Mucosa of stomach (tissue), 1 donor: Measurements from ENCODE around the gene FAF1.
"Not testable (repeated sequence)": the region's sequence is repeated elsewhere in the genome, so short reads cannot be mapped to it uniquely, and the experiment has no call there.

Experiments
- H3K27me3 ChIP-seq: one replicate; pipeline ENCODE4 v1.7.0; 2013; ENCODE audit warnings: mild to moderate bottlenecking, low read length; ENCODE audit not compliant: control insufficient read depth, insufficient read depth
- H3K36me3 ChIP-seq: one replicate; pipeline ENCODE4 v1.7.0; 2013; ENCODE audit warnings: low read length; ENCODE audit not compliant: control insufficient read depth, insufficient read depth
- H3K4me1 ChIP-seq: one replicate; pipeline ENCODE4 v1.7.0; 2013; ENCODE audit warnings: mild to moderate bottlenecking, low read length; ENCODE audit not compliant: control insufficient read depth, insufficient read depth
- H3K4me3 ChIP-seq: one replicate; pipeline ENCODE4 v1.7.0; 2013; ENCODE audit warnings: low read length
- H3K9ac ChIP-seq: one replicate; pipeline ENCODE4 v1.7.0; 2013; ENCODE audit warnings: mild to moderate bottlenecking, low read length, moderate library complexity
- H3K9me3 ChIP-seq: one replicate; pipeline ENCODE4 v1.7.0; 2013; ENCODE audit warnings: mild to moderate bottlenecking, low read length, moderate library complexity; ENCODE audit not compliant: control insufficient read depth
- donor health status: Pancreatic carcinoma.

The FAF1 gene

DNA sequence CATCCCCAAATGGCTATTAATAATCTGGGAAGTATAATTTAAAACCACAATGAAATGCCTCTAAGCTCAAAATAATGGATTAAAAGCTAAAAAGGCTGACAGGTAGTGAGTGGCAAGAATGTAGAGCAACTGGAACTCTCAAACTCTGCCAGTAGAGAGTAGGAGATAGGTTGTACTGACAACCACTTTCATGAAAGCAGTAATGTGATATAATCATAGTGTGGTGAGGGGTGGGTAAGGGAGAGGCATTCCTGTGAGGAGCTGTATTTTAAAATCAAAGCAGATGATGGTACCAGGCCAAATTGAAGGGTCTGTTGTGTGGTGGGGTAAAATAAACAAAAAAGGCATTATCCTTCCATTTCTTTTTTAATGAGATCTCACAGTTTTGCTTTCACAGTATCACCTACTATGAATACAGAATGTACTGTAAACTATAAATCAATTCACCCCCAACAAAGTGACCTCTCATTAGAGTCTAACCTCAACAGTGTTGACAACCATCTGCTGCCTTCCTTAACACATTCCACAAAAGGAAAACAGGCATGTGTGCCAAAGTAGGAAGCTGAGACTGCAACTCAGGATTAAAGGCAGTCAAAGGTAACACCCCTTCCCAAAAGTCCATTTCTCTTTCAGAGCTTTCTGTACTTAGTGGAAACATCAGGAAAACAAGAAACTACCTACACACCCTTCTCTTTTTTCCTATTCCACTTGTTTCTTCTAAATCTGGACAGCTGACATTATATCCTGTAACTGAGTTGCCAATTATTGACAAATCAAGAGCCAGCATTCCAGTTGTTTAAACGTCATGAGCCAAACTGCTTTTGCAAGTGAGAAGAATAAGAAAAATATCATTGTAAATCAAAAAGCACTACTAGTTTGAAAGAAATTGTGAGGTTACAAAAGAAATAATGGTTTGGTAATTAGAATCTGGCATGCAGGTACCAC is 130.8 kb downstream of the FAF1 start:
- H3K27me3 ChIP-seq = no peaks in the 10 kb centered on the region
- no peaks in the 10 kb centered on the region for H3K9me3 ChIP-seq
- H3K4me1 ChIP-seq = no peaks in the 10 kb centered on the region
- H3K36me3 ChIP-seq = no peaks in the 10 kb centered on the region
- no peak overlapping the region for H3K9ac ChIP-seq
- H3K4me3 ChIP-seq = no peak overlapping the region

DNA sequence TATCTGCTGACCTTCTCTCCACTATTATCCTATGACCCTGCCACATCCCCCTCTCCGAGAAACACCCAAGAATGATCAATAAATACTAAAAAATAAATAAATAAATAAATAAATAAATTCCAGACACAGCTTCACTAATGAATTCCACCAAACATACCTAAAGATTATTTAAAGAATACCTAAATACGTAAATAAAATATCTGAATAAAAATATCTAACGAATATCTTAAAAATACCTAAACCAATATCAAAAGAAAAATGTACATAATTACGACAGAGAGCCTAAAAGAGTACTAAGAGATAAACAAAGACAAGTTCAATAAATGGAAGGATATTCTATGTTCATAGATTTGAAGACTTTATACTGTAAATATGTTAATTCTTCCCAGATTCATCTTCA is 132.5 kb downstream of the FAF1 start:
- Histone ChIP-seq H3K4me3 (no peak overlapping the region), H3K36me3 (no peaks in the 10 kb centered on the region), H3K9ac (no peak overlapping the region), H3K9me3 (no peaks in the 10 kb centered on the region), H3K4me1 (peaks cover under 1% of the 10 kb centered on the region), H3K27me3 (no peaks in the 10 kb centered on the region)

DNA sequence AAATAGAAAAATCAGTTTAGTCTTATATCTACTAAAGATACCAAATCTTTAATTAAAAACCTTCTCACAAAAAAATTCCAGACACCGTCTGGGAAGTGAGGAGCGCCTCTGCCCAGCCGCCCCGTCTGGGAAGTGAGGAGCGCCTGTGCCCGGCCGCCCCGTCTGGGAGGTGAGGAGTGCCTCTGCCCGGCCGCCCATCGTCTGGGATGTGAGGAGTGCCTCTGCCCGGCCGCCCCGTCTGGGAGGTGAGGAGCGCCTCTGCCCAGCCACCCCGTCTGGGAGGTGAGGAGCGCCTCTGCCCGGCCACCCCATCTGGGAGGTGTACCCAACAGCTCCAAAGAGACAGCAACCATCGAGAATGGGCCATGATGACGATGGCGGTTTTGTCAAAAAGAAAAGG is 133.3 kb downstream of the FAF1 start:
- H3K9me3 ChIP-seq, H3K4me3 ChIP-seq, H3K9ac ChIP-seq, H3K36me3 ChIP-seq, H3K27me3 ChIP-seq, H3K4me1 ChIP-seq: not testable (repeated sequence)

DNA sequence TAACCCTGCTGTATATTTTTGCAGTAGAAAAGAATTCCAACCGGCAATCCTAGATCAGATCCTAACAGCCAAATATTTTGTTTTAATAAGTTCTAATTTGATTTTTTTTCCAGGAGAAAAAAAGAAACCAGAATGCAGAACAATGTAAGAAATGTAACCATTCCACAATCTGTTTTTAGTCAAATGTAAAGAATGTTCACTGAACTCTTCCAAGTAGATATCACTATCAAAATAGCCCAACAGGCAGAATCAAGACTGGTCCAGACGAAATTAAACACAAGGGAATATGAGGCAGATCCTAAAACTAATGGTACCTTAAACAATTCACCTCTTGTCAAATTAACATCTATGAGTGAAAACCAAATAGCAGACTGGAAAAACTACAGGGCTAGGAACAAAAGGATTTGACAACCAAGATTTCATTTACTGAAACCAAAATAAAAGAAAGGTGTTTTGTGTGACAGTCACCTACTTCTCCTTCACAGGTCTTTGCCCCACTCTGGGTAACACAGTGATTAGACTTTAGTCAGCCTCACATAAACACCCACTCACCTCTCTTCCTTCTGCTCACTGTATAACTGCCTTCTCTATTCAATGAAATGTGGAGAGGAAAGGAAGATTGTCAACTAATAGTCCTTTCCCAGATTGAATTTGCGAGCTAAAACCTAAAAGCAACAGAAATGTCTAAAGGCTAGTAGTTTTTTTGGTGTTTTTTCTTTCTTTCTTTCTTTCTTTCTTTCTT is 137.9 kb downstream of the FAF1 start:
- no peaks in the 10 kb centered on the region for H3K36me3 ChIP-seq
- H3K27me3 ChIP-seq = no peaks in the 10 kb centered on the region
- peaks cover 5% of the 10 kb centered on the region for H3K4me1 ChIP-seq
- H3K9ac ChIP-seq = no peak overlapping the region
- H3K4me3 ChIP-seq = no peak overlapping the region
- H3K9me3 ChIP-seq = no peaks in the 10 kb centered on the region

DNA sequence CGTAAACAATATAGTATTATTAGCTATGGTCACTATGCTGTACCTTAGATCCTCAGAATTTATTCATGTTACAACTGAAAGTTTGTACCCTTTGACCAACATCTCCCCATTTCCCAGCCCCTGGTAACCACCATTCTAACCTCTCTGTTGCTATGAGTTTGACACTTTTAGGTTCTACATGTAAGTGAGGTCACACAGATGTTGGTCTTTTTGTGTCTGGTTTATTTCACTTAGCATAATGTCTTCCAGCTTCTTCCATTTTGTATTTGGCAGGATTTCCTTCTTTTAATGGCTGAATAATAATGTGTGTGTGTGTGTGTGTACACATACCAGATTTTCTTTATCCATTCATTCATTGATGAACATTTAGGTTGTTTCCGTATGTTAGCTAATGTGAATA is 139.5 kb downstream of the FAF1 start:
- H3K4me1 ChIP-seq = peaks cover 5% of the 10 kb centered on the region
- no peak overlapping the region for H3K9ac ChIP-seq

DNA sequence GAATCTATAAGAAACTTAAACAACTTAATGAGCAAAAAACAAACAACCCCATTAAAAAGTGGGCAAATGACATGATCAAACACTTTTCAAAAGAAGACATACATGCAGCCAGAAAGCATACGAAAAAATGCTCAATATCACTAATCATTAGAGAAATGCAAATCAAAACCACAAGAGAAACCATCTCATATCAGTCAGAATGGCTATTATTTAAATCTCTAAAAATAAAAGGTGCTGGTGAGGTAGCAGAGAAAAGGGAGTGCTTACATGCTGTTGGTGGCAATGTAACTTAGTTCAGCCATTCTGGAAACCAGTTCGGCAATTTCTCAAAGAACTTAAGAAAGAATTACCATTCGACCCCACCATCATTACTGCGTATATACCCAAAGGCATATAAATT is 147.7 kb downstream of the FAF1 start:
- H3K4me1 ChIP-seq = no peaks in the 10 kb centered on the region
- no peak overlapping the region for H3K4me3 ChIP-seq
- no peak overlapping the region for H3K9ac ChIP-seq
- no peaks in the 10 kb centered on the region for H3K9me3 ChIP-seq
- H3K27me3 ChIP-seq = no peaks in the 10 kb centered on the region
- H3K36me3 ChIP-seq = no peaks in the 10 kb centered on the region

More for the DNA sequence above, 139.5 kb downstream of the FAF1 start:
- Histone ChIP-seq H3K9me3 (no peaks in the 10 kb centered on the region), H3K4me3 (no peak overlapping the region), H3K36me3 (no peaks in the 10 kb centered on the region), H3K27me3 (no peaks in the 10 kb centered on the region)

DNA sequence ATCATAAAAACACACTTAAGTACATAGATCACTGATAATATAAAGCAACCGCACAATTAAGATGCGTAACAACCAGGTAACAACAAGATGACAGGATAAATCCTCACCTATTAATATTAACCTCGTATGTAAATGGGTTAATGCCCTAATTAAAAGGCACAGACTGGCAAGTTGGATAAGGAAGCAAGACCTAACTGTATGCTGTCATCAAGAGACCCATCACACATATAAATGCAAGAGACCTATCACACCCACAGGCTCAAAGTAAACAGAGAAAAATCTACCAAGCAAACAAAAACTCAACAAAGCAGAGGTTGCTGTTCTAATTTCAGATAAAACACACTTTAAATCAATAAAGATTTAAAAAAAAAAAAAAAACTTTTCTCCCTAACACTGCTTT is 151.8 kb downstream of the FAF1 start:
- no peak overlapping the region for H3K9ac ChIP-seq
- no peak overlapping the region for H3K4me3 ChIP-seq
- no peaks in the 10 kb centered on the region for H3K36me3 ChIP-seq
- no peaks in the 10 kb centered on the region for H3K4me1 ChIP-seq
- no peaks in the 10 kb centered on the region for H3K27me3 ChIP-seq
- H3K9me3 ChIP-seq = no peaks in the 10 kb centered on the region

DNA sequence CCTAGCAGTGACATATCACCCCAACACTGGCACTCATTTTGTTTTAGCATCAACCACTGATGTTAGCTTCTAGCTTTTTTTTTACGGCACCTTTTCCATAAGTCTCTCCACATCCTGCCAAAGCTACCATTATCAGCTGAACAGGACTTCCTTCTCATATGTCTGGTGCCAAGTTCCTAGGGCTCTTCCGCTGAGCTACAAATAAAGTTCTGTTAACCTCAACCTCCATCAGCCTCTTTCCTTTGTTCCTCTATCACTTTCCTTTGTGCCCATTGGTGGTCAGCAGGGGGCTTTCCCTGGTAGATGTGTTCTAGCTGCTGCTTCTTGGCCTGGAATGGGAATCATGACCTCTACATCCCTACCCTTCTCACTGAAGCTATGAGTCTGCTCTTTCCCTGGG is 163.8 kb downstream of the FAF1 start:
- Histone ChIP-seq H3K9me3 (no peaks in the 10 kb centered on the region), H3K9ac (no peak overlapping the region), H3K36me3 (no peaks in the 10 kb centered on the region), H3K4me3 (no peak overlapping the region), H3K27me3 (no peaks in the 10 kb centered on the region), H3K4me1 (no peaks in the 10 kb centered on the region)

DNA sequence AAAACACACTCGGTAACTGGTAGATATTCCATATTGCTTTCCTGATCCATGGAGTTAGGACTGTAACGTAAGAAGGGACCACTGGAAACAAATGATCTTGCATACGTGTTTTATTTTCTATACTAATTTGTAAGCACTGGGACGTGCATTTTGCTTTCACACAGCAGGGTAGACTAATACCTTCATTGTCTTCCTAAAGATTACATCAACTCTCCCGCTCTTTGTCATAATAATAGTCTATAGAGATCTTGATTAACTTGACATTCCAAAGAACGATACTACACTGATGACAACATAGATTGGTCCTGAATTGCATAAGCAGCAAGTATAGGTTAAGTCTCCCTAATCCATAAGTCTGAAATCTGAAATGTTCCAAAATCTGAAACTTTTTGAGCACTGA is 166.5 kb downstream of the FAF1 start:
- H3K4me1 ChIP-seq = no peaks in the 10 kb centered on the region
- no peak overlapping the region for H3K4me3 ChIP-seq
- no peaks in the 10 kb centered on the region for H3K9me3 ChIP-seq
- H3K9ac ChIP-seq = no peak overlapping the region
- no peaks in the 10 kb centered on the region for H3K27me3 ChIP-seq
- no peaks in the 10 kb centered on the region for H3K36me3 ChIP-seq

DNA sequence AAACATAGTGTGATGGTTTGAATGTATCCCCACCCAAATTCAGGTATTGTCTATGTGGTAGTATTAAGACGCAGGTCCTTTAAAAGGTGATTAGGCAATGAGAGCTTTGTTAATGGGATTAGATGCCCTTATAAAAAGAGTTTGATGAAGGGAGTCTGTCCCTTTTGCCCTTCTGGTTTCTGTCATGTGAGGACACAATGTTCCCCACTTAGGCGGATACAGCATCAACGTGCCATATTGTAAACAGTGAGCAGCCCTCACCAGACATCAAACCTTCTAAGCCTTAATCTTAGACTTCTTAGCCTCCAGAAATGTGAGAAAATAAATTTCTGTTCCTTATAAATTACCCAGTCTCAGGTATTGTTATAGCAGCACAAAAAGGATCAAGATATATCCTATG is 172.8 kb downstream of the FAF1 start:
- Histone ChIP-seq H3K9me3 (no peaks in the 10 kb centered on the region), H3K9ac (no peak overlapping the region), H3K27me3 (no peaks in the 10 kb centered on the region), H3K4me3 (no peak overlapping the region), H3K36me3 (no peaks in the 10 kb centered on the region), H3K4me1 (no peaks in the 10 kb centered on the region)

DNA sequence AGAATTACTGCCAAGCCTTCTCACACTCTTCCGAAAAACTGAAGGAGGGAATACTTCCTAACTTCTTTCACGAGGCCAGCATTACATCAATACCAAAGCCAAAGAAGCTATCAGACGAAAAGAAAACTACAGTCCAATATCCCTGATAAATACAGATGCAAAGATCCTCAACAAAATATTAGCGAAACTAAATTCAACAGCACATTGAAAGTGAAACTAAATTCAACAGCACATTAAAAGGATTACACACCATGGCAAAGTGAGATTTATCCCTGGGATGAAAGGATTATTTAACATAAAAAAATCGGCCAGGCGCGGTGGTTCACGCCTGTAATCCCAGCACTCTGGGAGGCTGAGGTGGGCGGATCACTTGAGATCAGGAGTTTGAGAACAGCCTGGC is 176.8 kb downstream of the FAF1 start:
- Histone ChIP-seq H3K4me3 (no peak overlapping the region), H3K4me1 (no peaks in the 10 kb centered on the region), H3K27me3 (no peaks in the 10 kb centered on the region), H3K9me3 (no peaks in the 10 kb centered on the region), H3K36me3 (no peaks in the 10 kb centered on the region), H3K9ac (no peak overlapping the region)

DNA sequence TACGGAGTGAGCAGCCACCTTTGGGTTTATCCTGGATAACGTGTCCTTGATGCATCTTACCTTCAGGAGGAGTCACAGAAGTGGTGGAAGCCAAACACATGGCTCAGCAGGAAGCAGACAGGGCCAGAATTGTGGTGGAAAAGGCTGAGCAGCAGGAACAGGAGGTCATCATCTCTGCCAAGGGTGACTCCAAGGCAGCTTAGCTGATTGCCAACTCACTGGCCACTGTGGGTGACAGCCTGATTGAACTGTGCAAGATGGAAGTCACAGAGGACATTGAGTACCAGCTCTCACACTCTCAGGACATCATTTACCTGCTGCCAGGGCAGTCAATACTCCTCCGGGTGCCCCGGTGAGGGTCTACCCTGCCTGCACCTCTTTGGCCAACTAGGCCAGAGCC is 179.3 kb downstream of the FAF1 start:
- Histone ChIP-seq H3K36me3 (no peaks in the 10 kb centered on the region), H3K9me3 (no peaks in the 10 kb centered on the region), H3K27me3 (no peaks in the 10 kb centered on the region), H3K4me3 (no peak overlapping the region), H3K9ac (no peak overlapping the region), H3K4me1 (no peaks in the 10 kb centered on the region)
